Upper lobe of left lung (tissue), 4 donors: ENCODE results near the gene CNIH2.

Experiments used
- CTCF ChIP-seq, 6 experiments: fragments of 450-650 bp in 4 of 6; fragments of 200-600 bp in 2 of 6; sonication (generic) in 2 of 6; IDR thresholded peaks; one replicate each; pipeline ENCODE4 v1.5.1; 2016 to 2019; ENCODE audit warnings: antibody characterized with exemption in 6 of 6
- EP300 ChIP-seq, 4 donors: sonication (generic); formaldehyde crosslinking; IDR thresholded peaks; one replicate each; pipeline ENCODE4 v1.5.1; 2017; ENCODE audit warnings: antibody characterized with exemption in 4 of 4, control low read depth in 2 of 4
- POLR2A ChIP-seq, 4 donors: fragments of 450-650 bp; IDR thresholded peaks; one replicate each; pipeline ENCODE4 v1.5.1; 2016 to 2017; ENCODE audit warnings: antibody characterized with exemption in 4 of 4, mild to moderate bottlenecking in 2 of 4

- TF ChIP-seq CTCF (IDR thresholded peaks at IDR 0.05) (no peak), POLR2A (IDR thresholded peaks at IDR 0.05) (no peak), EP300 (IDR thresholded peaks at IDR 0.05) (no peak)
These were observed 53.0 kb downstream of the CNIH2 start for GRCh38 chr11:66330931-66331330.
